Subcutaneous abdominal adipose tissue (tissue), 5 donors: ENCODE results near the gene ZNF79.

Source experiments
- H3K27ac ChIP-seq: one replicate; pipeline ENCODE4 v1.7.0; 2013; ENCODE audit warnings: low read depth, mild to moderate bottlenecking, inconsistent platforms, low read length, moderate library complexity
- H3K27me3 ChIP-seq, 5 donors: one replicate each; pipeline ENCODE4 v1.7.0; 2013; ENCODE audit warnings: low read length in 5 of 5, inconsistent platforms in 1 of 5; ENCODE audit not compliant: control insufficient read depth in 5 of 5, insufficient read depth in 4 of 5
- H3K36me3 ChIP-seq, 5 donors: one replicate each; pipeline ENCODE4 v1.7.0; 2013; ENCODE audit warnings: low read length in 5 of 5; ENCODE audit not compliant: control insufficient read depth in 5 of 5, insufficient read depth in 5 of 5
- H3K4me1 ChIP-seq, 5 donors: one replicate each; pipeline ENCODE4 v1.7.0; 2013; ENCODE audit warnings: low read length in 5 of 5, mild to moderate bottlenecking in 3 of 5, moderate library complexity in 1 of 5; ENCODE audit not compliant: control insufficient read depth in 5 of 5, insufficient read depth in 5 of 5
- H3K4me3 ChIP-seq, 5 donors: one replicate each; pipeline ENCODE4 v1.7.0; 2013; ENCODE audit warnings: low read length in 5 of 5, low read depth in 1 of 5
- H3K9ac ChIP-seq, 5 donors: one replicate each; pipeline ENCODE4 v1.7.0; 2013; ENCODE audit warnings: low read length in 5 of 5, mild to moderate bottlenecking in 4 of 5, moderate library complexity in 3 of 5
- H3K9me3 ChIP-seq, 5 donors: one replicate each; pipeline ENCODE4 v1.7.0; 2013; ENCODE audit warnings: low read length in 5 of 5; ENCODE audit not compliant: control insufficient read depth in 5 of 5
- donor health status: healthy.
- donor health status: healthy.
- donor health status: healthy.
- donor health status: healthy.
- donor health status: healthy.

The ZNF79 gene

DNA sequence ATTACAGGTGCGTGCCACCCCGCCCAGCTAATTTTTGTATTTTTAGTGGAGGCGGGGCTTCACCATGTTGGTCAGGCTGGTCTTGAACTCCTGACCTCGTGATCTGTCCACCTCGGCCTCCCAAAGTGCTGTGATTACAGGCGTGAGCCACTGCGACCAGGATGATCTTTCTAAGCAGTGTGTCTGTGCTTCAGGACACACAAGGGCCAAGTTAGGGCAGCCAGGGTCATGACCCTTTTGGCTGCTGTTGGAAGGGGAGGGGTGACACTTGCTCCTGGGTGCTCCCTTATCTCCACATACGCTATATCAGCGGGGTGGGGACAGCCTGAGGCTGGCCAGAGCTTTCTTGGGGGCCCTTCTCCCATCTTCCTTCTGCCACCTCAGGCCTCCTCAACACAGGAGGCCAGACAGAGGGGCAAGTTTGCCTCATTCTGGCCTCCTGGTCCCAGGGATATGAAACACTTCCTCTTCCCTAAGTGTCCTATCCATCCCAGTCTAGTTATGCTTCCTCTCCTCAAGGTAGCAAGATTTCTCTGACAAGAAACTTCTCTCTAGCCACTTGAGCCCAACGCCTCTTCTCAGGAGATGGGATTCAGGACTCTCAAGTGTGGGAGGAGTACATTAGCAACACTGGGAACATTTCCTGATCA lies 1.9 kb upstream of the ZNF79 start:
- no peaks in the 10 kb centered on the region for H3K27me3 ChIP-seq
- H3K9ac ChIP-seq = peak overlapping the region in 3 of 5 donors; percentile 23 to 97 (median 90)
- no peaks in the 10 kb centered on the region for H3K9me3 ChIP-seq
- H3K27ac ChIP-seq = no peak overlapping the region
- H3K4me1 ChIP-seq = peaks cover 8 to 39% (median 31%) of the 10 kb centered on the region in 5 donors
- H3K36me3 ChIP-seq = peaks cover 0 to 5% (median 3%) of the 10 kb centered on the region in 5 donors
- peak overlapping the region in 3 of 5 donors; percentile 85 to 95 (median 88) for H3K4me3 ChIP-seq

GRCh38 chr9:127422787-127423186 lies 1.4 kb upstream of the ZNF79 start:
- Histone ChIP-seq H3K27ac (peak overlapping the region; percentile 91), H3K9me3 (no peaks in the 10 kb centered on the region), H3K9ac (peak overlapping the region in 4 of 5 donors; percentile 23 to 98 (median 94)), H3K4me3 (peak overlapping the region; percentile 80 to 95 (median 88)), H3K36me3 (peaks cover 0 to 5% (median 3%) of the 10 kb centered on the region in 5 donors), H3K27me3 (no peaks in the 10 kb centered on the region), H3K4me1 (peaks cover 8 to 38% (median 31%) of the 10 kb centered on the region in 5 donors)

DNA sequence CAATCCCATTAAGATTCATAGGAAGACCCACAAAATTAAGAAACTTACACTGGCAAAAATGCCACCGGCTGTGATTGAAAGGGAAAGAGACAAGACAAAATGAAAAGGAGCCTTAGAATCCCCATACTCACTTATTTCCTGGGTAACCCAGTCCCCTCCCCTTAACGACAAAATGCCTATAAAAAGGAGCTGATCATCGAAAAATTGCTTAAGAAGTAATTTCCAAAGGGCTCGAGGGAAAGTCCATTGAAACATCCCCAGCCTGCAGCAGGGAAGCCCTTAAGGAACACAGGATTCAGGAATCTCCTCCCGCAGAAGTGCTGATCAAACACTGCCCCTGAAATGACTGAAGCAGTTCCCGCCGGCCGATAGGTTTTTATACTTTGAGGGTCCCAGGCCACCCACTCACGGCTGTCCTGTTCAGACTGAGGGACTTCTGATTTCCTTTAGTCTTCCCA lies 677 bp upstream of the ZNF79 start:
- Histone ChIP-seq H3K9ac (peak overlapping the region; percentile 90 to 98 (median 93)), H3K36me3 (peaks cover 0 to 7% (median 5%) of the 10 kb centered on the region in 5 donors), H3K4me1 (peaks cover 8 to 38% (median 31%) of the 10 kb centered on the region in 5 donors)

GRCh38 chr9:127424676-127424999 lies 456 bp downstream of the ZNF79 start:
- Histone ChIP-seq H3K9ac (peak overlapping the region; percentile 90 to 98 (median 95)), H3K27ac (peak overlapping the region; percentile 91), H3K36me3 (peaks cover 0 to 15% (median 10%) of the 10 kb centered on the region in 5 donors), H3K4me3 (peak overlapping the region; percentile 80 to 95 (median 88)), H3K27me3 (no peaks in the 10 kb centered on the region), H3K9me3 (no peaks in the 10 kb centered on the region), H3K4me1 (peaks cover 8 to 34% (median 31%) of the 10 kb centered on the region in 5 donors)

More for the DNA sequence above, 677 bp upstream of the ZNF79 start:
- Histone ChIP-seq H3K9me3 (no peaks in the 10 kb centered on the region), H3K27me3 (no peaks in the 10 kb centered on the region), H3K4me3 (peak overlapping the region; percentile 80 to 95 (median 88)), H3K27ac (peak overlapping the region; percentile 91)

GRCh38 chr9:127426756-127427155 lies 2.6 kb downstream of the ZNF79 start:
- Histone ChIP-seq H3K4me3 (no peak overlapping the region), H3K27ac (no peak overlapping the region), H3K36me3 (peaks cover 0 to 27% (median 23%) of the 10 kb centered on the region in 5 donors)

GRCh38 chr9:127428348-127428747 lies 4.2 kb downstream of the ZNF79 start:
- Histone ChIP-seq H3K9me3 (no peaks in the 10 kb centered on the region), H3K4me3 (no peak overlapping the region), H3K27ac (no peak overlapping the region), H3K36me3 (peaks cover under 1 to 32% (median 25%) of the 10 kb centered on the region in 5 donors), H3K27me3 (no peaks in the 10 kb centered on the region), H3K4me1 (peaks cover 5 to 21% (median 19%) of the 10 kb centered on the region in 5 donors), H3K9ac (no peak overlapping the region)

More at GRCh38 chr9:127426756-127427155, 2.6 kb downstream of the ZNF79 start:
- Histone ChIP-seq H3K27me3 (no peaks in the 10 kb centered on the region), H3K9me3 (no peaks in the 10 kb centered on the region), H3K9ac (no peak overlapping the region), H3K4me1 (peaks cover 8 to 34% (median 31%) of the 10 kb centered on the region in 5 donors)

GRCh38 chr9:127430415-127430814 lies 6.2 kb downstream of the ZNF79 start:
- Histone ChIP-seq H3K9ac (no peak overlapping the region), H3K9me3 (no peaks in the 10 kb centered on the region), H3K36me3 (peaks cover 12 to 53% (median 41%) of the 10 kb centered on the region in 5 donors), H3K27ac (no peak overlapping the region), H3K27me3 (no peaks in the 10 kb centered on the region), H3K4me3 (no peak overlapping the region), H3K4me1 (peaks cover 0 to 6% (median 5%) of the 10 kb centered on the region in 5 donors)

DNA sequence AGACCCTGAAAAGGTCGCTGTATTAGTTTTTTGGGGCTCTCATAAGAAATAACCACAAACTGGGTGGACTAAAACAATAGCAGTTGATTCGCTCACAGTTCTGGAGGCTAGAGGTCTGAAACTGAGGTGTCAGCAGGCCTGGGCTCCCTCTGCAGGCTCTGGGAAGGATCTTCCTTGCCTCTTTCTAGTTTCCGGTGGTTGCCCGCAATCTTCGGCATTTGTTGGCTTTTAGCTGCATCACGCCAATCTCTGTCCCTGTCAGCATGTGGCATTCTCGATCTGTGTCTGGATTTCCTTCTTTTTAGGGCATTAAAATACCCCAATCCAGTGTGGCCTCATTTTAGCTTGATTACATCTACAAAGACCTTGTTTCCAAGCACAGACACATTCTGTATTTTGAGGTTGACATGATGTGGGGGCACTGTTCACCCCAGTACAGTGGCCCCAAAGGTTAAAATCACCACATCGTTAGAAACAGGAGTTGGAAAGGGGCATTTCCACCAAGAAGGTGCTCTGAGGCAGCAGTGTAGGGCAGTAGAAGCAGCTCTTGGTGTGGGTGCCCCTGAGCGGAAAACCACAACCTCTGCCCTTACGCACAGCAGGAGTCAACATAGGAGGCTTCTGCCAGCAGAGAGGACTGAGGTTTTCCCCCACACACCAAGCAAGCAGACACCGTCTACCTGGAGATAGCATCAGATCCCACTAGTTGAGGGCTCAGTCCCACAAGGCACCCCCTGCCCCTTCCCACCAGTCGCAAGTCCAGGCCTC lies 13.5 kb downstream of the ZNF79 start:
- Histone ChIP-seq H3K36me3 (peaks cover 12 to 90% (median 79%) of the 10 kb centered on the region in 5 donors), H3K9me3 (no peaks in the 10 kb centered on the region), H3K27ac (no peak overlapping the region)

GRCh38 chr9:127438394-127438793 lies 14.2 kb downstream of the ZNF79 start:
- Histone ChIP-seq H3K4me1 (no peaks in the 10 kb centered on the region), H3K27me3 (no peaks in the 10 kb centered on the region), H3K36me3 (peaks cover 11 to 89% (median 80%) of the 10 kb centered on the region in 5 donors), H3K9me3 (no peaks in the 10 kb centered on the region), H3K9ac (no peak overlapping the region), H3K27ac (no peak overlapping the region), H3K4me3 (no peak overlapping the region)

More for the DNA sequence above, 13.5 kb downstream of the ZNF79 start:
- H3K4me3 ChIP-seq = no peak overlapping the region
- no peaks in the 10 kb centered on the region for H3K27me3 ChIP-seq
- H3K4me1 ChIP-seq = no peaks in the 10 kb centered on the region
- no peak overlapping the region for H3K9ac ChIP-seq
